Chondrocyte (in vitro differentiated cells): ENCODE results near the gene AFDN. TPM values are rescaled to one million over a fixed set of nuclear protein-coding genes. Genes with fewer than 3 reads are reported as not detected.

Experiments
- DNase-seq: peaks from one replicate; pipeline ENCODE4 v3.0.0; 2021; ENCODE audit warnings: mixed read lengths, low spot score
- H3K27ac Mint-ChIP-seq: one replicate; pipeline ENCODE4 v1.8.0; 2021; ENCODE audit warnings: mild to moderate bottlenecking, moderate library complexity, mixed read lengths; ENCODE audit not compliant: unreplicated experiment
- H3K27me3 Mint-ChIP-seq: 2 replicates; pipeline ENCODE4 v1.8.0; 2021; ENCODE audit warnings: low read depth, mixed read lengths
- H3K36me3 Mint-ChIP-seq: 2 replicates; pipeline ENCODE4 v1.8.0; 2021; ENCODE audit warnings: low read depth, mixed read lengths
- H3K4me1 Mint-ChIP-seq: 2 replicates; pipeline ENCODE4 v1.8.0; 2021; ENCODE audit warnings: low read depth, mild to moderate bottlenecking, mixed read lengths
- H3K4me3 Mint-ChIP-seq: one replicate; pipeline ENCODE4 v1.8.0; 2021; ENCODE audit warnings: mild to moderate bottlenecking, moderate library complexity, mixed read lengths; ENCODE audit not compliant: unreplicated experiment
- H3K9me3 Mint-ChIP-seq: 2 replicates; pipeline ENCODE4 v1.8.0; 2021; ENCODE audit warnings: low read depth, mixed read lengths
- CTCF ChIP-seq: fragments of 200-600 bp; sonication (generic); IDR thresholded peaks from 2 replicates; pipeline ENCODE4 v1.5.0; 2021; ENCODE audit warnings: antibody characterized with exemption, mild to moderate bottlenecking, moderate library complexity
- total RNA-seq: library from RNA; stranded (reverse); gene quantifications from 3 replicates; pipeline ENCODE4 v1.2.1, GENCODE V29; 2021

The AFDN gene
- total RNA-seq, 1 donor from 2014 or later = 45.8 TPM

DNA sequence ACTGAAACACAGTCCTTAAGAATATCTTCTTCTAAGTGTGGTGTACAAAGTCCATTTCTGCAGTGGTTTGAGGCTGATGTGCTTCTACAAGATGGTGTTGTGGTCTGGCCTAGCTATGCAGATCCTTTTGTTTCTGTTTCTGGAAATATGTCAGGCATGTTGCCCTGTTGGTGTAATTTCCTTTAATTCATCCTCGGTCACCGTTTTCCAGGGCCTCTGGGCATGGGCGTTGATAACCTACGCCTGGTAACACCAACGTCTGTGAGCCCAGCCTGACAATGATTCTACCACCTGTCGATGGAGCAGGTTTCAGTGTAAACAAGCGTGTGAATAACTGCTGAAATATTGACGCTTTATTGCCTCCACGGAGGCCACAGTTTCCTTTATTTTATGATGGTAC lies 33.3 kb upstream of the AFDN start:
- H3K27ac Mint-ChIP-seq = no peak overlapping the region
- no peak for DNase-seq

DNA sequence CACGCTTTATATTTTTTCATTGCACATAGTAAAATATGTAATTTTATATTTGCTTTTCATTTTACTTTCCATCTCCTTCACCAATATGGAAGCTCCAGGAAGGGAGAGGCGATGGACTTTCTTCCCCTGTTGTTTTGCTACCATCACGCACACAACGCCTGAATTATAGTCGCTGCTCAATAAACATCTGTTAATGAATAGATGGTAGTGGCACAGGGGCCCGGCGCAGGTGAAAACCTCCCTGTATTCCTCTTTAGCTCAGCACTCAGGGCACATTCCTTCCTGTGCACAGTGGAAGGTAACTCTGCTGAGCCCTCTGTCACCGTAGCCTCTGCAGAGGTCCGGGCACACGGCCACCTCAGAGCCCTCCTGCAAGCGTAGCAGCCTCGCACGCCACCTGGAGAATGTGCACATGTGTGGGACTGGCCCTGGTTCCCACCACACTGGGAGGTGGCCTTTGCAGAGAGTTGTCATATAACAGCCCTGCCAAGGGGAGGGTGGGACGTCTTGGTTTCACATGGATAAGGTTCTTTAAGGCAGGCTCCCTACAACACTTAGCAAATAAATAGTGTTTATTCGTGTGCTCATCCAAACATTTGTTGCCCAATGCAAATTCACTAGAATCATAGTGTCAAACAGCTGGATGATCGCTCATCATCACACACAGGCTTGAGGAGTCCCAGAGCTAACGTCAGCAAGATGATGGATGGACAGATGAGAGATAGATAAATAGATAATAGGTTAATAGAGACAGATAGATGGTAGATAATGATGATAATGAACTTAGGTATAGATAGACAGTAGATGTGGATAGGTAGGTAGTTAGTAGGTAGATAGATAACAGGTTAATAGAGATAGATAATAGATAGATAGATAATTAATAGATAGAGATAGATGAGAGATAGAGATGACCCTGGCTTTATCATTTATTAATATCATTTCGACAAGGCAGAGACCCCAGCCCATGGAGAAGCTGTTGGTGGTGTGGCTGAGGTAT lies 32.3 kb upstream of the AFDN start:
- Mint-ChIP-seq H3K4me3 (no peak overlapping the region), H3K27me3 (peaks cover 11% of the 10 kb centered on the region), H3K9me3 (no peaks in the 10 kb centered on the region), H3K4me1 (peaks cover 10% of the 10 kb centered on the region), H3K27ac (no peak overlapping the region), H3K36me3 (no peaks in the 10 kb centered on the region)
- no peak for DNase-seq
- TF ChIP-seq CTCF = no peak

More for the DNA sequence above, 33.3 kb upstream of the AFDN start:
- no peaks in the 10 kb centered on the region for H3K9me3 Mint-ChIP-seq
- peaks cover 10% of the 10 kb centered on the region for H3K4me1 Mint-ChIP-seq
- H3K36me3 Mint-ChIP-seq = no peaks in the 10 kb centered on the region
- TF ChIP-seq CTCF = no peak
- H3K4me3 Mint-ChIP-seq = no peak overlapping the region
- H3K27me3 Mint-ChIP-seq = peaks cover 11% of the 10 kb centered on the region

GRCh38 chr6:167795321-167795811 lies 31.3 kb upstream of the AFDN start:
- Mint-ChIP-seq H3K4me1 (peaks cover 10% of the 10 kb centered on the region), H3K9me3 (no peaks in the 10 kb centered on the region), H3K4me3 (no peak overlapping the region), H3K27me3 (peaks cover 13% of the 10 kb centered on the region), H3K36me3 (no peaks in the 10 kb centered on the region), H3K27ac (no peak overlapping the region)
- no peak for DNase-seq
- TF ChIP-seq CTCF = no peak

GRCh38 chr6:167795874-167796191 lies 30.9 kb upstream of the AFDN start:
- TF ChIP-seq CTCF = no peak
- Mint-ChIP-seq H3K27ac (no peak overlapping the region), H3K4me1 (peaks cover 10% of the 10 kb centered on the region), H3K4me3 (no peak overlapping the region), H3K27me3 (peaks cover 13% of the 10 kb centered on the region), H3K36me3 (no peaks in the 10 kb centered on the region), H3K9me3 (no peaks in the 10 kb centered on the region)
- no peak for DNase-seq

GRCh38 chr6:167796192-167796981 lies 30.3 kb upstream of the AFDN start:
- DNase-seq = no peak
- no peak overlapping the region for H3K4me3 Mint-ChIP-seq
- no peaks in the 10 kb centered on the region for H3K36me3 Mint-ChIP-seq
- TF ChIP-seq CTCF = no peak
- peaks cover 9% of the 10 kb centered on the region for H3K4me1 Mint-ChIP-seq
- peaks cover 15% of the 10 kb centered on the region for H3K27me3 Mint-ChIP-seq
- H3K27ac Mint-ChIP-seq = no peak overlapping the region
- no peaks in the 10 kb centered on the region for H3K9me3 Mint-ChIP-seq
